Measurements from ENCODE around the gene PCED1A.

- no peak for TF ChIP-seq CTCF (IDR thresholded peaks at IDR 0.05)
- no peak for TF ChIP-seq POLR2AphosphoS5 (IDR thresholded peaks at IDR 0.05)
Measured at GRCh38 chr20:2883726-2884637, 43.5 kb upstream of the PCED1A start.
